Fibroblast of upper back skin (primary cell): ENCODE results near the gene PKNOX2.
A peak's percentile ranks its signal among the peaks of the same experiment; 100 is the strongest.

ENCODE experiments used
- DNase-seq: peaks from one replicate; pipeline ENCODE4 v3.0.0-alpha.2; 2013

PKNOX2 gene, protein sequence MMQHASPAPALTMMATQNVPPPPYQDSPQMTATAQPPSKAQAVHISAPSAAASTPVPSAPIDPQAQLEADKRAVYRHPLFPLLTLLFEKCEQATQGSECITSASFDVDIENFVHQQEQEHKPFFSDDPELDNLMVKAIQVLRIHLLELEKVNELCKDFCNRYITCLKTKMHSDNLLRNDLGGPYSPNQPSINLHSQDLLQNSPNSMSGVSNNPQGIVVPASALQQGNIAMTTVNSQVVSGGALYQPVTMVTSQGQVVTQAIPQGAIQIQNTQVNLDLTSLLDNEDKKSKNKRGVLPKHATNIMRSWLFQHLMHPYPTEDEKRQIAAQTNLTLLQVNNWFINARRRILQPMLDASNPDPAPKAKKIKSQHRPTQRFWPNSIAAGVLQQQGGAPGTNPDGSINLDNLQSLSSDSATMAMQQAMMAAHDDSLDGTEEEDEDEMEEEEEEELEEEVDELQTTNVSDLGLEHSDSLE

DNA sequence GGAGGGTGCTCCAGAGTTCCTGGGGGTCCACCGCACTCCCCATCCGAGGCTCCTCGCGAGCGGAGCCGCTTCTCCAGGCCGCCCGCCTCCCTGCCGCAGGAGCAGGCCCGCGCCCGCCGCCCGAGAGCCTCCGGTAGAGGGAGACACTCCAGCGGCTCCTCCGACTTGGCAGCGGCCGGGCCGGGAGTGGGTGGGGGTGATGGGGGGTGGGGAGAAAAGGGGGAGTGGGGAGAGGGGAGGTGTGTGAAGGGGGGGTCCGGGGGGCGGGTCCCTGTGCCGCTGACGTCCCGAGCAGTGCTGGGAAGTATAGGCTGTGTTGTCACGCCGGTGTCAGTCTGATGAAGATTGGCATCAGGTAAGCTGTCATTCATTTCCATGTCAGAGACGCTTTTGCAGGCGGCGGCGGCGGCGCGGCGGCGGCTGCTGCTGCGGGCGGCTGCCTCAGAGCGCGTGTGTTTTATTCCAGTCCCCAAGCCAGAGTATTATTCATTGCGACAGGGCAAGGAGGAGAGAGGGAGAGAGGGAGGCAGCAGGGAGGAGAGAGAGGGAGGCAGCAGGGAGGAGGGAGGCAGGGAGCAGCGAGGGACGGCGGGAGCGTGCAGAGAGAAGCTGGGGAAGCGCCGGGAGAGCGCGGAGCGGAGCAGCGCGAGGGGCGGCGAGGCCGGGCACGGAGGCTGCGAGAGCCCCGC, at the start of gene PKNOX2:
Gene PKNOX2 (plus strand): TSS at position 330 of the 689 bp plus-strand sequence. CDS start 186,555 bp downstream, outside the sequence.
- DNase-seq = peak; percentile 59

DNA sequence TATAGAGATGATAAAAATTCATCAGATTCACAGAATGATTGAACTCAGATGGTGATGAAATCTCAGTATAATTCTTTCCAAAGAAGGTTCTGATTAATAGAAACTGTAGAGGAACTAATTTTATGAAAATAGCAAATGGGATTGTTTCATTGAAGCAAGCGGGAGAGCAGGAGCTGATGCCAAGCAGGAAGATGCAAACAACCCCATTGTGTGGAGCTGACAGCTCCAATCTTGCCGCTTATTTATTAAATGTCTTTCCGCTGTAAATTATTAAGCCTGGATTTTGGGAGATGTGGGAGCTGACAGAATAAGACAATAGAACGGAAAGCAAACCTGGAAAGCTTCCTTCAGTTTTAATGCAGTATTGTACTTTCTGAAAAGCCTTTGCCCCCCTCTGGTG, 47.1 kb upstream of the PKNOX2 start:
- no peak for DNase-seq

DNA sequence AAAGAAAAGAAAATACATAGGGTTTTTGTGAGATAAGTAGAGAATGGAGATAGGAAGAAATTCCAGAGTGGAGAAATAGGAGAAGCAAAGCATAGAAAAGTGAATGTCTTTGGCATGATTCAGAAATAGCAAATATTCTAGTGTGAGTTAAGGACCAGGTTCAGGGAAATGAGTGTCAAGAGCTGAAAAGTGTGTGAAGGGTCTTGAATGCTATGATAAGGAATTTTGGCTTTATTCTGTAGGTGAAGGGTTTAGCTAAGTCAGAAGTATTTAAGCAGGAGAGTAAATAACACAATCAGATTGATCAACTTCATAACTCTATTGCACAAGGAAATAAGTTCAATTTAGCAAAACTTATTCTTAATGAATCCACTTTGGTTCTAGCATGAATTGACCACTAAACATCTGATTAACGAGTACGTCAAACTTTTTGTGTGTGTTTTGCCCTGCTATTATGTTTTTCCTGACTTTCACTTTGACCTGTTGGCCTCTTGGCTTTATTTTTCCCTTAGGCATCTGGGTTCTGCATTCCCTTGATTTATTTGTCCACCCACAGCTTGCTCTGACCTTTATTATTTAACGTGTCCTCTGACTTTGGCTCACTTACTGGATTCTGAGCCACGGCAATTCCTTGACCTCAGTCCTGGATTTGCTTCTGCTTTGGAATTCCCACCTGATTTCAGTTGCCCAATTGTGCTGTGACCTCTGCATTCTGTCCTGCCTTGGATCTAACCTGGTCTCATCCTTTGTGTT, 41.2 kb upstream of the PKNOX2 start:
- no peak for DNase-seq

DNA sequence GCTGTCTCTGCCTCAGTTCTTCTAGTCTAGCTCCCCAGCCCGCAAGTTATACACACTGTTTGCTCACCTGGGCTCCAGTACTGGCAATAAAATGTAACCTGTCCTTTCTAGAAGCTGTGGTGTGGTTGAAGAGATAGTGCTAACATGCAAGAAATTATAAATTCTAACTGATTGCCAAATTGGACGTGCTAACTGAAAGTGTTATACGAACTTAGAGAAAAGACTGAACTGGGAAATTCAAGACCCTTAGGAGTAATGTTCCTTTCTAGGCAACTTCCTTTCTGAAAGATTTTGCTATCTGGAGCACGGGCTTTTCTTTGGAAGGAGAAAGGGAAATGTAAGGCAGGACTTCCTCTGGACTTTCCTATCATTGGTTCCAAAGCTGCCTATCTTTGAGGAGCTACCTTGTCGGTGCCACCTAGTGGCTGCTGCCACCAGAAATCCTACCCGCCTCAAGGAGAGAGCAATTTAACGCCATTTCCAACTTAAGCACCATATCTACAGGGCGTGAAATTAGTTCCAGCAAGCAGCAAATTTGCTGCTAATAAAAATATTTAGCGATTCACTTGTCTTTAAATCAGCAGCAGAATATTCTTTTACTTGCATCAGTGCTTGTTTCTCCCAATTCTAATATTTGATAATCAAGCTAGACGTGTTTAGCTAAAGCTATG, 40.5 kb upstream of the PKNOX2 start:
- peak; percentile 64 for DNase-seq

DNA sequence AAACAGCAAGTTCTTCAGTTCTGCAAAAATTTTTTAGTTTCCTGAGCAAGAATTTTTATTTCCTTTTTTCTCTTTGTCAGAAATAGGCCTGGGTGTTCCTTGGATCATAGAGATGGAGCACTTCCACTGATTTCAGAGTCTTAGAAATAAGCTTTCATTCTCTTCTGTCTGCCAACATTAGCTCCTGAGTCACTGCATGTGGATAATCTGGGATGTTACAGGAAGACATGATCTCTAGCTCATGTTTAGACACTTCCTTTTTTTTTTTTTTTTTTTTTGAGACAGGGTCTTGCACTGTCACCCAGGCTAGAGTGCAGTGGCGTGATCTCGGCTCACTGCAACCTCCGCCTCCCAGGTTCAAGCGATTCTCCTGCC, 39.9 kb upstream of the PKNOX2 start:
- DNase-seq = no peak

DNA sequence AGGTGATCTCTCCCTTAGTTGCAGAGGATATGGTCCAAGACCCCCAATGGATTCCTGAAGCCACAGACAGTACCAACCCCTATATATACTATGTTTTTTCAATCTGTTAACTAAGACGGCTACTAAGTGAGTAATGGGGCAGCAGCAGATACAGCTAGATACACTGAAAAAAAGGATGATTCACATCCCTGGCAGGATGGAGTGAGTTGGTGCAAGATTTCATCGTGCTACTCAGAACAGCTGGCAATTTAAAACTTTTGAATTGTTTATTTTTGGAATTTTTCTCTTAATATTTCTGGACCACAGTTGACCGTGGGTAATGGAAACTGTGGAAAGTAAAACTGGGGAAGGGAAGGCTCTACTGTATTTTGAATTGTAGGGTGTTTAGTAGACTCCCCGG, 36.1 kb upstream of the PKNOX2 start:
- DNase-seq = peak; percentile 81

DNA sequence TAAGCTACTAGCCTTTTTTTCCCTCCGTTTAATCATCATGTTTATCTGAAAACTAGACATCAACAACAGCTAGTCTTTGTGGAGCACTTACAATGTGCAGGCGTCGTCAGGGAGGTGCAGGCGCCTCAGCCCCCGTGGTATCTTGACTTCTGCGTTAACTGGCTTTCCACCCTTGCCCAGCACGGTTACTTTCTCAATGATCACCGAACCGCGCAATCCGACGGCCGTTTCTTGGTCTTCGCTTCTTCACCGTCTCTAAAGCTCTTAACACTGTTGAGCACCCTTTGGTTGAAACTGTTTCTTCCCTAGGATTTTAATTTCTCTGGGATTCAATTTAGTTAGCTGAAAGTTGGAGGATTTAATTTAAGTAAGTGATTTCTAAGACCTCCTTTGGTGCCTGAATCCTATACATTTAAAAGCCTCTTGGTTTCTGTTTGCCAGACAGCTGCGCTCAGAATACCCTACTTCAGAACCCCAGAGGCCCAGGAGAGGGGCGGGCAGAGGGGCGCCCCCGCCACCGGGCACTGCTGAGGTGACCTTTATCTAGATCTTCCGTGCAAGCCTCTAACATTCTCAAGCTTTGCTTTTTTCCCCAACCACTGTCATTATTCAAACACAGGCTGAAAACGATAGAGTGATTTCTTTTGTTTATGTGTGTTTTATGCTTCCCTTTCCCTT, 35.1 kb upstream of the PKNOX2 start:
- DNase-seq = no peak

DNA sequence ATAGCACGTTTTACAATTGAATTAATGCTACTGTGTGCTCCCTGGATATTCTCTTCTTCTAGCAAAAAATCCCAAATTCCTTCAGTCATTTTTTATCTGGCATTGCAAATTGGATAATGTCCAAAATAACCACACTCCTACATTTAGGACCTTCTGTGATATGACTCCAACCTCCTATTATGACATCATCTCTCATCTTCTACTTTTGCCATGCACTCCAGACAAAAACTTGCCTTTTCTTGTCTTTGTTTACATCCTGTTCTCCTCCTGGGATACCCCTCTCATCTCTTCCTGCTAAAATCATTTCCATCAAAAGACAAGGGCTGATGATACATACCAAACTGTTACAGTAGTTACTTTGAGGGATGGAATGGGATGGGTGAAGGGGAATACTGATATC, 32.5 kb upstream of the PKNOX2 start:
- peak; percentile 43 for DNase-seq

DNA sequence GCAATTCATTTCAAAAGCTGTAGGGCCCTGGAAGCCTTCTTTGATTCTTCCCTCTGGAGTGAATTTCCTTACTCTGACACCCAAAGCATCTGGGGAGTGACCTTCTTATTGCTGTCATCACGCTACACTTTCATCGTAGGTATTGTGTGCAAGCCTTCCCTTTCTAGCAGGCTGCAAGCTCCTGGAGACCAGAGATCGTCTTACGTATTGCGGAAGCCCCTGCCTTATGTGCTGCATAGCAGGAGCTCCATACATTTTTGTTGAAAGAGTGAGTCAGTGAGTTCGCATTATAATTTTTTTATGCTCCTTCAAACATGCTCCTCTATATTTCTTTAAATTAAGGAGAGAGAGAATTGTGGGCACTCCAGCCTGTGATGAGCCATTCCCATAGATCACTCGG, 32.0 kb upstream of the PKNOX2 start:
- DNase-seq = peak; percentile 82

DNA sequence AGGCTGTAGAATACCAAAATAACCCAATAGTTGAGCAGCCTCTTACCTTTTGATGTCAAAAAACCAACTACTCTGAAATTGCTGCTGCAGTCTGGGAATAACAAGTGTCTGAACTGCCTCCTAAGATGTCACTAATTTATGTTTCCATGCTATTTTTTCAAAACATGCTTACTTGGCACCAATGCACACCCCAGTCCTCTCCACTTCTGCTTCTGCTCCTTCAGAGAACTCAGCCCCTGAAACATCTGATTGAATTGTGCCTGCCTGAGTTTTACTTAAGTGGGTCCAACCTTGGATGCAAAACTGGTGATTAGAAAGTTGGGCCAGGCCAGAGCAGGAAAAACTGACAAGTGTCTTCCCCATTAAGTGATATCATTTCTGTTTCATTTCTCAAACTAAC, 28.6 kb upstream of the PKNOX2 start:
- no peak for DNase-seq

DNA sequence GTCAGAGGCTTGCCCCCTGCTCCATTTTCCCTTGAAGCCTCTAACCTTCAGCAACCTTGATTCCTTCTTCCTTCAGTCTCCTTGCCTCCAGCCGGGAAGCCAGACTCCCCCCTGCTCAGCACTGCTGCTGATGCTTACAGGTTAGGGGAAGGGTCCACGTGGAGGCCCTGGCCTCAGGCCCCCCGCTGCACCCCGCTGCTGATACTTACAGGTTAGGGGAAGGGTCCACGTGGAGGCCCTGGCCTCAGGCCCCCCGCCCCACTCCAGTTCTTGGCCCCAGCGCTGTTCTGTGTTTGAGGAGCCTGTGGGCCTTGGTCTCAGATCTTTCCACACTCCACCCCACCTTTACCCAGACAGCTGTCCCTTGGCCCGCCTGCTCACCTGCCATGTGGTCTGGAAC, 25.6 kb upstream of the PKNOX2 start:
- DNase-seq = no peak

DNA sequence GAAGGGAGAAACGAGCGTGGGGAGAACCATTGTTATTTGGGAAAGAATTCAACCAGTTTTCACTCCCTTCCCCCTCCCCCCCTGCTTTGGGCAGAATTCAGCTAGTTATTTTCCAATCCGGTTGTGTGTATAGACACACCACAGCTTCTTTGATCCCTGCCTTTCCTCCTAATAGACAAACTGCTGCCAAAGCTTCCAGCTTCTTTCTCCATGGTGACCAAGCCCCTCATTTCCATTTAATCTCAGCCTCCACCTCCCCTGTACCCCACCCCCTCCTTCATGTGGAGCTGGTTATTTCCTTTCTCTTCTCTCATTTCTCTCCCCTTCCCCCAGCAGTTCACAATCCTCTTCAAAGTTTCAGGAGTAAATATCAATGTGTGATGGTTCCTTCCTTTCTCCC, 24.8 kb upstream of the PKNOX2 start:
- DNase-seq = no peak

DNA sequence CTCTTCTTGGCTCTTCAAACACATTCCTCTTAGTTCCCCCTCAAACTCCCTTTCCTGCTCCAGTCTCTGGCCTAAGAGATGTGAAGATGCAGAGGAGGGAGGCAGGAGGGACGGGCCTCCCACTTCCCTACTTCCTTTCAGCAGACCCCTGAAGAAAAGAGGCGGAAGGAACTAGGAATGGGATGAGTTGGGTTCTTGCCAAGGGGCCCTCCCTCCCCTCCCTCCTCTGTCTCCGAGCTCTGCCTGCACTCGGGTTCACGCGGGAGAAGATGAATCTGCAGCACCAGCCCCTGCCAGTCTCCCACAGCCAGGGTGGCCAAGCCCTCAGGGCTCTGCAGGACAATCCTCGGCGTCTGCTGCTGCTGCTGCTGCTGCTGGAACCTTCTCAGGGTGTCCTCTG, 24.3 kb upstream of the PKNOX2 start:
- DNase-seq = no peak

DNA sequence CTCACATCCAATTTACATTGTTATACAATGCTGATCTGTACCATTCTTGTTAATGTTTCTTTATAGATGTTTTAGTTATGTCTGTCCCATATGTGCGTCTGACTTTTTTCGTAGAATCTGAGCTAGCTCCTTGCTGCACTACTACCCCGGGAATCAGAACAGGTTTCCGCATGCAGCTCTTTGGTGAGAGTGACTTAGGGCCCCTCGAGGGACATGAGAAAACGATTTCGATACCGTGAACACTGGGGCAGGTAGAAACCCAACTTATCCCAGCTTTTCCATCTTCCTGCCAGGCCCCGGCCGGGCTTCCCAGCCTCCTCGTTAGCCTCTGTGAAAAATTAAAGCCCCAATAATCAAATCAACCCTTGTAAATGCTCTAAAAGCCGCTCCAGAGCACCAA, 23.4 kb upstream of the PKNOX2 start:
- no peak for DNase-seq

DNA sequence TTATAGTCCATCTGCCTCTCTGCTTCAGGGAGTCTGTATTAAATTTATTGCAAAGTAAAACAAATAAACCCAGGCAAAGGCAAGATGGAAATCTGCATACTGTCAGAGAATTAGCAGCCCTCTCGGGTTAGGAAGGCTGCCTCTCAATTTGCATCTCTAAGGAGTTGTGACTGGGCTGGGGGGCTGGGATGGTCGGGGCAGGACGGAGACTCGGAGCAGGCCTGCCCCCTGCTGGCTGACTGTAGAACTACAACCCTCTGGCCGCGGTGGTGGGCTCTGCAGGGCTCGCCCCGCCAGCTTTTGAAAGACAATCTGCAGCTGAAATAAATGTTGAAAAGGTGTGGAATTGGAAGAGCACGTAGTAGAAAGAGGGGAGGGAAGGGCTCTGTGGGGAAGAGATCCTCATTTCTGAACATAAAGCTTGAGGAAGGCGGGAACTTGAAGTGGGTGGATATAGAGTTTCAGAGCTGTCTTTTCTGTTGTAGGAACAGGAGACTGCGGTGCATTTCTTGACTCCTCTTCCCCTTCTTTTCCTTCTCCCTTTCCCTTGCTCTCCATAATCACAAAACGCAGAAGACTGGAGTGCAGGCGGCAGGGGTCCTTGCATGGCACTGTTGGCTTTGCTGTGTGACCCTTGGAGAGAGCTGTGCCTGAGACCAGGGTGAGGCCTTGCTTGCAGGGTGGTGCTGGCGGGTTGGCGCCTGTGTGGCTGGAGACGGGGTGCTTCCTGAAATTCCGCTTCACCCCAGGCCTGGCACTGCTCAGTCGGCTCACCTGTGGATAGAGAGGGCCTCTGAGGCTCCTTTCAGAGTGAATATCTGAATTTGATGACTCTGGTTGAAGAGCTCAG, 22.6 kb upstream of the PKNOX2 start:
- peak; percentile 43 for DNase-seq

DNA sequence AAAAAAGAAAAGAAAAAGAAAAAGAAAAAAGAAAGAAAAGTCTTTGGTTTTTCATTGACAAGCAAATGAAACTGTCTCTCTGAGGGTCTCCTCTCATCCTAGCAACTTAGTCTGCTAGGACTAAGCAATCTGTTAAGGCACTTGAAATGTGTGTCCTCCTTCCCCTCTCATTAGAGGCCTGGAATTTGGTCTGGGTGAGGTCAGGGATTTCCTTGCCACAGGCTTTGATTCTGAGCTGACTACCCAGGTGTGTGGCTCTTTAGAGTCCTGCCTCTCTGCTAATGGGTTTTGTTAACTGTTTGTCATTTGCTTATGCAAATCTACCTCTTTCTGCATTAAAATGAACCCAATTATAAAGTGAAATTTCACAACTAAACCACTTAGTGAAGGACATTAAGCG, 18.3 kb upstream of the PKNOX2 start:
- no peak for DNase-seq

DNA sequence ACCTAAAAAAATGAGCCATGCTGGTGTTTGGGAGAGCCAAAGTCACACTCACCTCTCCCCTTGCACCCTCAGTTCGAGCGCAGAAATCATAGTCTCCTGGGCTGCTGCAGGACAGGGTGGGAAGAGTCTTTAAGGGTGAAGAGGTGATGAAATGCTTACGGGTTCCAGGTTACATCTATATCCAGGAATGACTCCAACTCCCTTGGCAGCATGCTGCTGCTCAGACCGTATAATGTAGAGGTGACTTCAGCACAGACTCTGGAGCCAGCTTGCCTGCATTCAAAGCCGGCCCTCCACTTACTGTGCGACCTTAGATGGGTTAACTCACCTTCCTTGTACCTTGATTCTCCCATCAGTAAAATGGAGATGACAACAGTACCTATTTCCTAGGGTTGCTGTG, 17.3 kb upstream of the PKNOX2 start:
- DNase-seq = no peak

DNA sequence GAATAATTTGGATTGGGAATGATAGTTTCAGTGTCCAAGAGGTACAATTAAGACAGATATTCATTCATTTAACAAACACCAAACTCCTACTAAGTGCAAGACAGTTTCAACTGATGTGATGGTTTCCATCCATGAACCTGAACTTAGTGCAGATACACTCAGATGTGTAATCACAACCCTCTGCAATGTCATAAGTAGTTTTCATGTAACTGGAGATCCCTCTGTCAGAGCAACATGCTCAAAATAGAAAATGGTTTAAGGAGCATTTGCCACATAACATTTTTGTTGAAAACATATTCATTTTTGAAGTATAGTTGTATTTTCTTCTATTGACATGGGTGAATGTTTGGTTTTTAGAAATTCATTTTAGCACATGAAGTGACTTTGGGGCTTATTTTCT, 16.5 kb upstream of the PKNOX2 start:
- no peak for DNase-seq

DNA sequence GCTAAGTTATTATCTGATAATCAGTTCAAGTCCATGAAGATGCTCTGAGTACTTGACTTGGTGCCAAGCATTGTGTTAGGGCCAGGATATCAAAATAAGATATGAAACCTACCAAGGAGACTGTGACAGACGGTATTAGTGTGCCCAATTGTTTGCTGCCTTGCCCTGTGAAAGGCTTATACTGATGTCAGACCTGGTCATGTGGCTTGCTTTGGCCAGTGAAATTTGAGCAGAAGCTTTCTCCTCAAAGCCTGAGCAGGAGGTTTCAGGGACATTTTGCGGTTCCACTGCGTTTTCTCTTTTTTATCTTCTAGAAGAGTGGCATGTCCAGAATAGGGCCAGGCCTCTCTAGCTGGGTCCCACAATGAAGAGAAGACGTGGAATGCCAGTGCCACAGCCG, 15.8 kb upstream of the PKNOX2 start:
- DNase-seq = no peak

DNA sequence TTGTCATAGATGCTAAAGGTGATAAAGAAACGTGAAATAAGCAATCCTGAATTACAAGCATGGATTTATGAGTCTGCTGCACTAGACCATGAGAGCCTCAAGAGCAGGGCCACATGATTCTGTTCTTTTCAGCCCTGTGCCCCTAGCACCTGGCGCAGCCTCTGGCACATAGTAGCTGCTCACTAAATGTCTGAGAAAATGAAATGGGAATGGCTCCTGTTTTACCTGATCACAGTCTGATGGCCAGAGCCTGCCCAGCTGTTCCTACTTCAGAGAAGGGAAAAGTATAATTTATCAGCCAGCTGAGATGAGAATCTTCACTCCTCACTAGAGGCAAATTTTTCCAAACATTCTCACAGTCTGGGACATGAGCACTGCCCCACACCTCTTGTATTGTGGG, 10.7 kb upstream of the PKNOX2 start:
- DNase-seq = no peak

DNA sequence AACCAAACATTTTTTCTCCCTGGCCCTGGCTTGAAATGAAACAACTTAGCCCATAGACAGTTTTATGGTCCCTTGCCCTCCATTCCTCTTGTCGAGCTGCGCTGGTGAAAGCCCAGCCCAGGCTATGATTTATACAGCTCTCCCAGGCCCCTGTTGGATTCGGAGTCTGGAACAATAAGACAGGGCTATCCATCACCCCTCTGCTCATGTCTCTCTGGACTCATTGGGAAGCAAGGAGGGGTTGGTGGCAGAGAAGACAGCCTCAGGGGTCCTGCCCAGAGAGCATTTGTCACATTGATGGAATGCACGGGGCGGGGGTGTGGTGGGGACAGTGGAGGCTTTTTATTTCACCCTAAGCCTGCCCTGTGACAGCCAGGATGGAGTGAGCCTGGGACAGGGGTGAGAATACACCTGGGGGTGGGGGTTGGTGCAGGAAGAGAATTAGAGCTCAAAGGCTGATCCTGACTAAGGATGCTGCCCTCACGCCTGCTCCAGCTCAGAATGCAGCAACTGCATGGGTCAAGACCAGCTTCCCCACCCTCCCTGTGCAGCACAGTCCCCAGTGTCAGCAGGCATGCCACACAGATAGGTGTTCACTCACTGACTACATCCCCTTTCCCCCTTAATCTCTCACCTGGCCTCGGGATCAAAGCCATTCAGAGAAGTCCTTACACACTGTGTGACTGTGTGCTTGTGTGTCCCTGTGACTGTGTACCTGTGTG, 10.0 kb upstream of the PKNOX2 start:
- DNase-seq = no peak
